Gastrocnemius medialis (tissue), 4 donors: ENCODE data around the gene HIC1. TPM values are rescaled to one million over a fixed set of nuclear protein-coding genes. Genes with fewer than 3 reads are reported as not detected.

ENCODE experiments used
- ATAC-seq, 2 donors: fragments of 150-250 bp; one replicate each; pipeline ENCODE4 v1.9.1; 2016
- DNase-seq, 2 donors: peaks; one replicate each; pipeline ENCODE4 v3.0.0-alpha.2; 2019
- H3K27ac ChIP-seq, 4 donors: fragments of 200-600 bp; sonication (generic); 1 replicate in 1 of 4; 2 replicates in 3 of 4; pipeline ENCODE4 v1.5.1; 2016 to 2018; ENCODE audit warnings: mild to moderate bottlenecking in 2 of 4, moderate library complexity in 1 of 4
- H3K27me3 ChIP-seq, 3 donors: fragments of 200-600 bp; sonication (generic) in 2 of 3; 1 replicate in 1 of 3; 2 replicates in 2 of 3; pipeline versions ENCODE4 v1.5.1 to v1.6.0; 2016 to 2019; ENCODE audit warnings: mild to moderate bottlenecking in 1 of 3, moderate library complexity in 1 of 3
- H3K36me3 ChIP-seq, 2 donors: fragments of 200-600 bp; sonication (generic) in 1 of 2; one replicate each; pipeline ENCODE4 v1.5.1; 2017 to 2018
- H3K4me1 ChIP-seq, 2 donors: fragments of 200-600 bp; sonication (generic) in 1 of 2; one replicate each; pipeline ENCODE4 v1.5.1; 2016 to 2017; ENCODE audit warnings: mild to moderate bottlenecking in 2 of 2
- H3K4me3 ChIP-seq, 4 donors: fragments of 200-600 bp; sonication (generic) in 3 of 4; 1 replicate in 1 of 4; 2 replicates in 3 of 4; pipeline ENCODE4 v1.5.1; 2016 to 2019; ENCODE audit warnings: mild to moderate bottlenecking in 2 of 4
- H3K9me3 ChIP-seq, 3 donors: fragments of 200-600 bp; sonication (generic) in 2 of 3; 1 replicate in 1 of 3; 2 replicates in 2 of 3; pipeline ENCODE4 v1.5.1; 2016 to 2019
- CTCF ChIP-seq, 5 experiments: fragments of 450-650 bp in 3 of 5; fragments of 200-600 bp in 2 of 5; sonication (generic) in 2 of 5; IDR thresholded peaks in 4 of 5; conservative IDR thresholded peaks in 1 of 5; 1 replicate in 4 of 5; 2 replicates in 1 of 5; pipeline ENCODE4 v1.5.1; 2016 to 2019; ENCODE audit warnings: antibody characterized with exemption in 5 of 5, mild to moderate bottlenecking in 3 of 5, moderate library complexity in 3 of 5
- POLR2A ChIP-seq, 2 donors: fragments of 450-650 bp; IDR thresholded peaks; one replicate each; pipeline ENCODE4 v1.6.1; 2017; ENCODE audit warnings: antibody characterized with exemption in 2 of 2, mild to moderate bottlenecking in 2 of 2, moderate library complexity in 2 of 2
- in situ Hi-C, 4 donors: fragments of 200-750 bp; cut with MboI; loops; one replicate each; pipeline versions ENCODE4 v1.15.0 to v1.8.0; 2017; ENCODE audit warnings: low sequenced_read_pairs in 4 of 4
- intact Hi-C: fragments of 100-400 bp; cut with DNase I; formaldehyde crosslinking; loops from one replicate; pipeline ENCODE4 v1.15.1; 2023; ENCODE audit warnings: low total_unique reads
- total RNA-seq, 4 donors: library from RNA; depleted of rRNA; stranded (reverse); fragments of >200 nt; gene quantifications; one replicate each; pipeline versions ENCODE4 v1.1.0 to v1.2.3, GENCODE V29; 2016

Gene HIC1
- total RNA-seq, 4 donors from 2014 or later: 4.6 to 9.6 (median 6.9) TPM

GRCh38 chr17:2093349-2093748 is 38.4 kb downstream of the HIC1 start:
- peaks cover 32% of the 10 kb centered on the region in 2 donors for H3K4me1 ChIP-seq

GRCh38 chr17:2094891-2095535 is 40.1 kb downstream of the HIC1 start:
- in situ Hi-C loops (no loop called here), intact Hi-C loops (loop anchor here (5.0 kb wide), 1 partner anchor 38 kb away; the partner anchor contains the start of gene HIC1)
- peak; percentile 35 to 63 (median 53) for TF ChIP-seq CTCF (IDR thresholded peaks at IDR 0.05 in 4 of 5, conservative IDR thresholded peaks at IDR 0.05 in 1 of 5)
- no peak for TF ChIP-seq POLR2A (IDR thresholded peaks at IDR 0.05)
- H3K9me3 ChIP-seq: no peaks in the 10 kb centered on the region
- H3K4me1 ChIP-seq: peaks cover 17 to 21% of the 10 kb centered on the region in 2 donors
- peak overlapping the region; percentile 38 to 54 (median 38) for H3K27ac ChIP-seq
- no peaks in the 10 kb centered on the region for H3K27me3 ChIP-seq
- no peaks in the 10 kb centered on the region for H3K36me3 ChIP-seq
- ATAC-seq (peak; percentile 54 to 61), DNase-seq (peak in 1 of 2 donors; percentile 44)
- no peak overlapping the region for H3K4me3 ChIP-seq

More at GRCh38 chr17:2093349-2093748, 38.4 kb downstream of the HIC1 start:
- no peak overlapping the region for H3K4me3 ChIP-seq
- no peak for TF ChIP-seq CTCF (IDR thresholded peaks at IDR 0.05 in 4 of 5, conservative IDR thresholded peaks at IDR 0.05 in 1 of 5)
- TF ChIP-seq POLR2A (IDR thresholded peaks at IDR 0.05): no peak
- no peaks in the 10 kb centered on the region for H3K36me3 ChIP-seq
- H3K9me3 ChIP-seq: no peaks in the 10 kb centered on the region
- no peak for ATAC-seq
- in situ Hi-C loops (no loop called here), intact Hi-C loops (loop anchor here (5.0 kb wide), 1 partner anchor 36 kb away; the partner anchor contains the start of gene HIC1)
- no peaks in the 10 kb centered on the region for H3K27me3 ChIP-seq
- peak overlapping the region in 1 of 4 donors; percentile 30 for H3K27ac ChIP-seq
- no peak for DNase-seq

- intact Hi-C loops: no loop called here
- TF ChIP-seq CTCF (IDR thresholded peaks at IDR 0.05 in 4 of 5, conservative IDR thresholded peaks at IDR 0.05 in 1 of 5): no peak
- TF ChIP-seq POLR2A (IDR thresholded peaks at IDR 0.05): no peak
- H3K4me1 ChIP-seq: peaks cover 12 to 16% of the 10 kb centered on the region in 2 donors
- ATAC-seq: no peak
- in situ Hi-C loops: no loop called here
- H3K27me3 ChIP-seq: no peaks in the 10 kb centered on the region
- DNase-seq: no peak
- no peaks in the 10 kb centered on the region for H3K9me3 ChIP-seq
- H3K4me3 ChIP-seq: no peak overlapping the region
- no peaks in the 10 kb centered on the region for H3K36me3 ChIP-seq
- peak overlapping the region; percentile 38 to 54 (median 38) for H3K27ac ChIP-seq
These were observed 40.6 kb downstream of the HIC1 start for GRCh38 chr17:2095536-2095910.

GRCh38 chr17:2101448-2102257 is 46.8 kb downstream of the HIC1 start:
- DNase-seq (no peak), ATAC-seq (peak in 1 of 2 donors; percentile 48)
- no peaks in the 10 kb centered on the region for H3K36me3 ChIP-seq
- H3K9me3 ChIP-seq: no peaks in the 10 kb centered on the region
- peak overlapping the region in 1 of 4 donors; percentile 7 for H3K27ac ChIP-seq
- TF ChIP-seq POLR2A (IDR thresholded peaks at IDR 0.05): no peak
- TF ChIP-seq CTCF (IDR thresholded peaks at IDR 0.05 in 4 of 5, conservative IDR thresholded peaks at IDR 0.05 in 1 of 5): no peak
- H3K4me3 ChIP-seq: no peak overlapping the region
- intact Hi-C loops: no loop called here
- no peaks in the 10 kb centered on the region for H3K27me3 ChIP-seq
- in situ Hi-C loops: no loop called here
- H3K4me1 ChIP-seq: peaks cover 7 to 19% of the 10 kb centered on the region in 2 donors
